Vagina (tissue), 2 donors: ENCODE data around the gene USH2A. TPM values are rescaled to one million over a fixed set of nuclear protein-coding genes. Genes with fewer than 3 reads are reported as not detected.

Experiments
- DNase-seq, 2 donors: peaks; one replicate each; pipeline ENCODE4 v3.0.0-alpha.2; 2017; ENCODE audit errors: extremely low spot score in 2 of 2
- H3K27ac ChIP-seq: fragments of 200-600 bp; sonication (generic); one replicate; pipeline ENCODE4 v1.5.1; 2019
- H3K27me3 ChIP-seq: fragments of 200-600 bp; sonication (generic); one replicate; pipeline ENCODE4 v1.5.1; 2019
- H3K36me3 ChIP-seq, 2 donors: fragments of 200-600 bp; sonication (generic); one replicate each; pipeline ENCODE4 v1.5.1; 2017 to 2019
- H3K4me1 ChIP-seq: fragments of 200-600 bp; sonication (generic); one replicate; pipeline ENCODE4 v1.5.1; 2019
- H3K4me3 ChIP-seq, 2 donors: fragments of 200-600 bp; sonication (generic); 1 replicate in 1 of 2; 2 replicates in 1 of 2; pipeline ENCODE4 v1.5.1; 2016 to 2019
- H3K9me3 ChIP-seq: fragments of 200-600 bp; sonication (generic); one replicate; pipeline ENCODE4 v1.5.1; 2019
- CTCF ChIP-seq, 3 experiments: fragments of 450-650 bp in 2 of 3; fragments of 200-600 bp in 1 of 3; sonication (generic) in 1 of 3; IDR thresholded peaks; one replicate each; pipeline ENCODE4 v1.5.1; 2017 to 2019; ENCODE audit warnings: antibody characterized with exemption in 3 of 3, mild to moderate bottlenecking in 2 of 3, moderate library complexity in 2 of 3
- POLR2A ChIP-seq, 2 donors: fragments of 450-650 bp; IDR thresholded peaks; one replicate each; pipeline ENCODE4 v1.6.1; 2017; ENCODE audit warnings: antibody characterized with exemption in 2 of 2, mild to moderate bottlenecking in 2 of 2, moderate library complexity in 2 of 2
- POLR2AphosphoS5 ChIP-seq, 2 donors: sonication (generic); formaldehyde crosslinking; IDR thresholded peaks; one replicate each; pipeline ENCODE4 v1.9.0; 2017; ENCODE audit warnings: antibody characterized with exemption in 2 of 2, mild to moderate bottlenecking in 2 of 2, low read depth in 1 of 2; ENCODE audit not compliant: insufficient read depth in 1 of 2
- intact Hi-C: fragments of 100-400 bp; cut with DNase I; formaldehyde crosslinking; loops from one replicate; pipeline ENCODE4 v1.15.1; 2023
- total RNA-seq: library from RNA; depleted of rRNA; stranded (reverse); fragments of >200 nt; gene quantifications from one replicate; pipeline ENCODE4 v1.2.3, GENCODE V29; 2016

USH2A gene
- total RNA-seq, 1 donor from 2014 or later = under 0.01 TPM

- DNase-seq = no peak
- Histone ChIP-seq H3K36me3 (no peaks in the 10 kb centered on the region), H3K27ac (no peak overlapping the region), H3K4me3 (no peak overlapping the region), H3K27me3 (no peaks in the 10 kb centered on the region), H3K4me1 (no peaks in the 10 kb centered on the region), H3K9me3 (no peaks in the 10 kb centered on the region)
- intact Hi-C loops = no loop called here
- TF ChIP-seq CTCF (IDR thresholded peaks at IDR 0.05) (no peak), POLR2AphosphoS5 (IDR thresholded peaks at IDR 0.05; ENCODE audit: insufficient read depth in 1 of 2, low read depth in 1 of 2) (no peak), POLR2A (IDR thresholded peaks at IDR 0.05) (no peak)
These were observed 9.9 kb upstream of the USH2A start for GRCh38 chr1:216433175-216433574.

GRCh38 chr1:216430744-216431143 lies 7.5 kb upstream of the USH2A start:
- Histone ChIP-seq H3K4me1 (no peaks in the 10 kb centered on the region), H3K9me3 (no peaks in the 10 kb centered on the region), H3K4me3 (no peak overlapping the region), H3K27ac (no peak overlapping the region), H3K36me3 (no peaks in the 10 kb centered on the region), H3K27me3 (no peaks in the 10 kb centered on the region)
- DNase-seq = no peak
- intact Hi-C loops = no loop called here
- TF ChIP-seq CTCF (IDR thresholded peaks at IDR 0.05) (no peak), POLR2AphosphoS5 (IDR thresholded peaks at IDR 0.05; ENCODE audit: insufficient read depth in 1 of 2, low read depth in 1 of 2) (no peak)

GRCh38 chr1:216425577-216425976 lies 2.3 kb upstream of the USH2A start:
- no peaks in the 10 kb centered on the region for H3K9me3 ChIP-seq
- H3K4me3 ChIP-seq = no peak overlapping the region
- H3K27ac ChIP-seq = no peak overlapping the region
- H3K27me3 ChIP-seq = no peaks in the 10 kb centered on the region
- DNase-seq = no peak
- H3K36me3 ChIP-seq = no peaks in the 10 kb centered on the region
- no peak for TF ChIP-seq POLR2AphosphoS5 (IDR thresholded peaks at IDR 0.05; ENCODE audit: insufficient read depth in 1 of 2, low read depth in 1 of 2)
- TF ChIP-seq POLR2A (IDR thresholded peaks at IDR 0.05) = no peak
- TF ChIP-seq CTCF (IDR thresholded peaks at IDR 0.05) = no peak
- intact Hi-C loops = no loop called here
- no peaks in the 10 kb centered on the region for H3K4me1 ChIP-seq

- H3K36me3 ChIP-seq = no peaks in the 10 kb centered on the region
- TF ChIP-seq POLR2AphosphoS5 (IDR thresholded peaks at IDR 0.05; ENCODE audit: insufficient read depth in 1 of 2, low read depth in 1 of 2) = no peak
- TF ChIP-seq CTCF (IDR thresholded peaks at IDR 0.05) = no peak
- no peak for TF ChIP-seq POLR2A (IDR thresholded peaks at IDR 0.05)
- intact Hi-C loops = no loop called here
- H3K27me3 ChIP-seq = no peaks in the 10 kb centered on the region
- H3K4me1 ChIP-seq = no peaks in the 10 kb centered on the region
- DNase-seq = no peak
- no peaks in the 10 kb centered on the region for H3K9me3 ChIP-seq
- H3K27ac ChIP-seq = no peak overlapping the region
- H3K4me3 ChIP-seq = no peak overlapping the region
These were observed 2.5 kb downstream of the USH2A start for GRCh38 chr1:216420746-216421145.

- Histone ChIP-seq H3K9me3 (no peaks in the 10 kb centered on the region), H3K36me3 (no peaks in the 10 kb centered on the region), H3K4me3 (no peak overlapping the region), H3K27ac (no peak overlapping the region), H3K27me3 (no peaks in the 10 kb centered on the region), H3K4me1 (no peaks in the 10 kb centered on the region)
- no peak for TF ChIP-seq POLR2AphosphoS5 (IDR thresholded peaks at IDR 0.05; ENCODE audit: insufficient read depth in 1 of 2, low read depth in 1 of 2)
- TF ChIP-seq CTCF (IDR thresholded peaks at IDR 0.05) = no peak
- no peak for TF ChIP-seq POLR2A (IDR thresholded peaks at IDR 0.05)
- DNase-seq = no peak
- intact Hi-C loops = no loop called here
These were observed 3.0 kb downstream of the USH2A start for GRCh38 chr1:216420263-216420662.
